ENCODE measurements around the gene CALML3.

CALML3 gene

GRCh38 chr10:5518143-5518542 is 6.6 kb upstream of the CALML3 start:
- intact Hi-C loops (cut with DNase I) = no loop called here
- DNase-seq = peak in 3 of 42 donors; percentile 5 to 10 (median 5)

- intact Hi-C loops (cut with DNase I) = no loop called here
- no peak for DNase-seq
Measured at GRCh38 chr10:5519054-5519453, 5.7 kb upstream of the CALML3 start.

GRCh38 chr10:5522913-5523560 is 1.7 kb upstream of the CALML3 start:
- intact Hi-C loops (cut with DNase I) = no loop called here
- peak in 5 of 42 donors; percentile 10 to 28 (median 19) for DNase-seq

- DNase-seq = peak in 7 of 42 donors; percentile 6 to 34 (median 12)
- intact Hi-C loops (cut with DNase I) = no loop called here
Measured at GRCh38 chr10:5523796-5524574, 776 bp upstream of the CALML3 start.

GRCh38 chr10:5525561-5526341 is 990 bp downstream of the CALML3 start:
- DNase-seq = peak in 39 of 42 donors; percentile 28 to 87 (median 60)
- intact Hi-C loops (cut with DNase I) = no loop called here

GRCh38 chr10:5526691-5527331 is 2.0 kb downstream of the CALML3 start:
- intact Hi-C loops (cut with DNase I) = no loop called here
- DNase-seq = peak in 9 of 42 donors; percentile 5 to 27 (median 22)

- DNase-seq = peak in 25 of 42 donors; percentile 8 to 75 (median 36)
- intact Hi-C loops (cut with DNase I) = no loop called here
Measured at GRCh38 chr10:5527332-5528200, 2.8 kb downstream of the CALML3 start.

- DNase-seq = peak in 7 of 42 donors; percentile 2 to 29 (median 12)
- intact Hi-C loops (cut with DNase I) = no loop called here
Measured at GRCh38 chr10:5528989-5529701, 4.4 kb downstream of the CALML3 start.

GRCh38 chr10:5529702-5530411 is 5.1 kb downstream of the CALML3 start:
- peak in 6 of 42 donors; percentile 5 to 22 (median 10) for DNase-seq
- intact Hi-C loops (cut with DNase I) = no loop called here

GRCh38 chr10:5530412-5530806 is 5.6 kb downstream of the CALML3 start:
- peak in 5 of 42 donors; percentile 1 to 11 (median 7) for DNase-seq
- intact Hi-C loops (cut with DNase I) = no loop called here

- intact Hi-C loops (cut with DNase I) = no loop called here
Measured at GRCh38 chr10:5530846-5531557, 6.2 kb downstream of the CALML3 start.

GRCh38 chr10:5531558-5532306 is 7.0 kb downstream of the CALML3 start:
- intact Hi-C loops (cut with DNase I) = no loop called here
- DNase-seq = peak in 2 of 42 donors; percentile 7 to 12

More at GRCh38 chr10:5530846-5531557, 6.2 kb downstream of the CALML3 start:
- peak in 4 of 42 donors; percentile 9 to 19 (median 17) for DNase-seq

GRCh38 chr10:5532307-5532605 is 7.5 kb downstream of the CALML3 start:
- DNase-seq = peak in 2 of 42 donors; percentile 29 to 38
- intact Hi-C loops (cut with DNase I) = no loop called here

- peak in 2 of 42 donors; percentile 18 to 34 for DNase-seq
- intact Hi-C loops (cut with DNase I) = no loop called here
Measured at GRCh38 chr10:5532618-5533097, 7.9 kb downstream of the CALML3 start.

GRCh38 chr10:5533098-5533731 is 8.5 kb downstream of the CALML3 start:
- peak in 2 of 42 donors; percentile 21 to 25 for DNase-seq
- intact Hi-C loops (cut with DNase I) = no loop called here

All from head of caudate nucleus (tissue), 42 donors.